Natural killer cell (primary cell): ENCODE data around the gene POTEF. TPM values are rescaled to one million over a fixed set of nuclear protein-coding genes. Genes with fewer than 3 reads are reported as not detected.
A peak's percentile ranks its signal among the peaks of the same experiment; 100 is the strongest.
"Not testable (repeated sequence)": the region's sequence is repeated elsewhere in the genome, so short reads cannot be mapped to it uniquely, and the experiment has no call there.

Experiments used
- ATAC-seq, 3 donors: fragments of 150-1000 bp in 2 of 3; fragments of 200-7000 bp in 1 of 3; cut with Tn5 transposase; 1 replicate in 1 of 3; 2 replicates in 2 of 3; pipeline ENCODE4 v1.10.0; 2021; ENCODE audit warnings: mild to moderate bottlenecking in 2 of 3, moderate library complexity in 2 of 3
- DNase-seq, 2 donors: peaks; one replicate each; pipeline versions ENCODE4 v3.0.0 to v3.0.0-alpha.2; 2013 to 2021; ENCODE audit warnings: mixed read lengths in 1 of 2
- H3K27ac ChIP-seq: one replicate; pipeline ENCODE4 v1.5.1; 2013; ENCODE audit warnings: mild to moderate bottlenecking, low read length
- H3K27me3 ChIP-seq: one replicate; pipeline ENCODE4 v1.6.1; 2013; ENCODE audit warnings: low read length; ENCODE audit not compliant: control insufficient read depth, insufficient read depth
- H3K36me3 ChIP-seq: one replicate; pipeline ENCODE4 v1.6.1; 2013; ENCODE audit warnings: low read length; ENCODE audit not compliant: control insufficient read depth, insufficient read depth
- H3K4me1 ChIP-seq: one replicate; pipeline ENCODE4 v1.6.1; 2013; ENCODE audit warnings: low read length; ENCODE audit not compliant: control insufficient read depth, insufficient read depth
- H3K4me3 ChIP-seq: one replicate; pipeline ENCODE4 v1.5.1; 2013; ENCODE audit warnings: low read length
- H3K9me3 ChIP-seq: one replicate; pipeline ENCODE4 v1.6.1; 2013; ENCODE audit warnings: low read length; ENCODE audit not compliant: control insufficient read depth, insufficient read depth
- H3K27ac Mint-ChIP-seq, 2 donors: one replicate each; pipeline ENCODE4 v1.8.0; 2022; ENCODE audit warnings: mild to moderate bottlenecking in 2 of 2, mixed read lengths in 2 of 2, moderate library complexity in 1 of 2
- H3K27me3 Mint-ChIP-seq, 2 donors: one replicate each; pipeline ENCODE4 v1.8.0; 2022; ENCODE audit warnings: low read depth in 2 of 2, mixed read lengths in 2 of 2
- H3K36me3 Mint-ChIP-seq: one replicate; pipeline ENCODE4 v1.8.0; 2022; ENCODE audit warnings: mixed read lengths
- H3K4me1 Mint-ChIP-seq, 2 donors: one replicate each; pipeline ENCODE4 v1.8.0; 2022; ENCODE audit warnings: mixed read lengths in 2 of 2
- H3K4me3 Mint-ChIP-seq: one replicate; pipeline ENCODE4 v1.8.0; 2022; ENCODE audit warnings: mild to moderate bottlenecking, moderate library complexity, mixed read lengths
- H3K9me3 Mint-ChIP-seq, 2 donors: one replicate each; pipeline ENCODE4 v1.8.0; 2022; ENCODE audit warnings: mixed read lengths in 2 of 2
- CTCF ChIP-seq: fragments of 200-600 bp; IDR thresholded peaks from one replicate; pipeline ENCODE4 v1.8.0; 2022; ENCODE audit warnings: antibody characterized with exemption
- WGBS: methylation state at CpG from one replicate; pipeline ENCODE4 v1.1.7; 2013; ENCODE audit warnings: missing lambda C conversion rate; ENCODE audit not compliant: insufficient coverage; 5-methylcytosine and 5-hydroxymethylcytosine counted together
- intact Hi-C: fragments of 100-400 bp; cut with micrococcal nuclease; formaldehyde crosslinking; loops from one replicate; pipeline ENCODE4 v1.14.2; 2022
- total RNA-seq, 4 donors: library from RNA; stranded (reverse); fragments of 120-200 nt in 1 of 4; gene quantifications; one replicate each; pipeline versions ENCODE4 v1.2.3 to v1.2.4, GENCODE V29; 2013 to 2022

Gene POTEF
- total RNA-seq, 3 donors from 2014 or later (not counting 1 experiment from before 2014, with no cell fraction given): not detected

- Histone ChIP-seq H3K4me1 (peaks cover 21% of the 10 kb centered on the region), H3K27ac (no peak overlapping the region), H3K4me3 (no peak overlapping the region), H3K9me3 (no peaks in the 10 kb centered on the region), H3K27me3 (no peaks in the 10 kb centered on the region), H3K36me3 (peaks cover 22% of the 10 kb centered on the region)
- Mint-ChIP-seq H3K4me3 (no peak overlapping the region), H3K4me1 (peaks cover 10 to 14% of the 10 kb centered on the region in 2 donors), H3K27ac (peak overlapping the region; percentile 36 to 46), H3K27me3 (no peaks in the 10 kb centered on the region), H3K9me3 (no peaks in the 10 kb centered on the region), H3K36me3 (no peaks in the 10 kb centered on the region)
- no peak for DNase-seq
- 96% methylated on average over 8 of the region's 9 CpGs for WGBS
- TF ChIP-seq CTCF: no peak
- intact Hi-C loops: no loop called here
- no peak for ATAC-seq
These were observed 27.6 kb upstream of the POTEF start for GRCh38 chr2:130156624-130157004.

DNA sequence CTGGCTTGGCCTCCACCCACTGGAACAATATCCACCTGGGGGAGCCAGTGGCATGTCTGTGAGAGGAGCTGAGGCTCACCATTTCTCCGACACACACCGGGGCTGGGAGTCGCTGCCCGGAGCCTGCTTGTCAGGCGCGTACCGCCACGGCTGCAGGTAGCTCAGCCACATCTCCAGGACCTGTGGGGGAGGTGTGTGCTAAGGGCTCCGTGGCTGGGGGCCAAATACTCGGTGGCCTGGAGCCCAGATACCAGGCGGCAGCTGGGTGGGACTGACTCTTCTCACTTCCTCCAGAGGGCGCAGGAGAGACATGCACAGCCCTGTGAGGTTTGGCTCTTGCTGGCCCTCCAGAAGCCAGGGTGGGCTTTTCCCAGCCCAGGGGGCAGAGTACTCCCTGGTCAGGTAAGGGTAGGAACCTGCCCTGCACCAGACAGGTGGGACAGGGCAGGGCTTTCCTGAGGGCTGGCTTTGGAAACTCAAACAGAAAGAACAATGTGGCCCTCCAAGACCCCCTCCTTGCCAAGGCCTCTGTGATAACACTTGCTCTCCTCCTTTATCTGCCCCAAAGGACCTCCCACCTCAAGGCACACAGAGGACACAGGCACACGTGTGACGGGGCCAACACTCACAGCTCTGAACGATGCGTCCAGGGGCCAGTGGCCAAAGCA, 27.1 kb upstream of the POTEF start:
- H3K4me3 ChIP-seq, H3K27ac ChIP-seq, H3K27me3 Mint-ChIP-seq, H3K4me3 Mint-ChIP-seq, H3K9me3 Mint-ChIP-seq, H3K9me3 ChIP-seq, H3K27me3 ChIP-seq, ATAC-seq, H3K36me3 Mint-ChIP-seq, intact Hi-C loops: not testable (repeated sequence)
- 90% methylated on average over 16 of the region's 16 CpGs for WGBS
- Mint-ChIP-seq H3K27ac (peak overlapping the region; percentile 46 to 76), H3K4me1 (peaks cover 10 to 14% of the 10 kb centered on the region in 2 donors)
- H3K36me3 ChIP-seq: peaks cover 22% of the 10 kb centered on the region
- peak in 1 of 2 donors; percentile 48 for DNase-seq
- peaks cover 21% of the 10 kb centered on the region for H3K4me1 ChIP-seq

DNA sequence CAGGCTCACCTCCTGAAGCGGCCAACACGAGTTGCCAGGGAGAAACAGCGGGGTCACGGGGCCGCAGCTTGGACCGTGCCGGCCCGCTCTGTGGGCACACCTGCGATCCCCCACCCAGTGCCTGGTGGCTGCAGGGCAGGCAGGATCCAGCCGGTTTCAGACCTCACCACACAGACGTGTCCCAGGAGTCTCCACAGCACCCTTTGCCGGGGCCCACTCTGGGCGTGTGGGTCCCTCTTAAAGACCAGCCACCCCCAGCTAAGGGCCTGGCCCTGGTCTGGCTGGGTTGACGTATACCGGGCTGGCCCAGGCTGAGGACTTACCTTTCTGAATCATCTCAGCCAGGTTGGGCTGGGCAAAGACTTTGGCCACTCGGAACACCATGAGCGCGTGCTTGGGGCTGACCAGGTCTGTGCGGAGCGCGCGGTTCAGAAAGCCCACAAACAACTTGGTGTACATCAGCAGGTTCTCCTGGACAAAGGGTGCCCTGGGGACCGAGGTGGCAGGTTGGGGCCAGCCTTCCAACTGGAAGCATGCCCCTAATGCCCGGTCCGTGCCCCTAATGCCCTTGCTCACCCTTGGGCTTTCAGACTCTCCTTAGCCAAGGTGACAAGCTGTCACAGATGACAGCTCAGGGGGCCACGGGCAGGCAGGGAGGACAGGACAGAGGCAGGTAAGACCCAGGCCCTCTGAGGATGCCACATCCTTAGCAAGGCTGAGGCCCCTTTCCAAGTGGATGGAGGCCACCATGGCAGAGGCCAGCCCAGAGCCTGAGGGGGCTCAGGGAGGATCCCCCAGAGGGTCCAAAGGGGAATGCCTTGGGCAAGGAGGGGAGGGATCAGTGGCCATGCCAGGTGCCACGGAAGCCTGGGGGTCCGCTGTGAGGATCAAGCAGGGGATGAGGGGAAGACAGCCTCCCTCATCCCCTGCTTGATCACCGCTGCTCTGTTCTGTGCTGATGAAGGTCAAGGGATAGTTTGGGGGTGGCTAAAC, 26.0 kb upstream of the POTEF start:
- Histone ChIP-seq H3K36me3 (peaks cover 22% of the 10 kb centered on the region), H3K27me3 (no peaks in the 10 kb centered on the region), H3K9me3 (no peaks in the 10 kb centered on the region), H3K4me1 (peaks cover 21% of the 10 kb centered on the region), H3K27ac (no peak overlapping the region), H3K4me3 (no peak overlapping the region)
- no peak for ATAC-seq
- no peaks in the 10 kb centered on the region for H3K36me3 Mint-ChIP-seq
- no peak for TF ChIP-seq CTCF
- DNase-seq: no peak
- intact Hi-C loops: no loop called here
- H3K27me3 Mint-ChIP-seq: no peaks in the 10 kb centered on the region
- H3K4me1 Mint-ChIP-seq: peaks cover 10 to 14% of the 10 kb centered on the region in 2 donors
- WGBS: 98% methylated on average over 29 of the region's 29 CpGs
- H3K4me3 Mint-ChIP-seq: no peak overlapping the region
- H3K9me3 Mint-ChIP-seq: no peaks in the 10 kb centered on the region
- H3K27ac Mint-ChIP-seq: peak overlapping the region in 1 of 2 donors; percentile 76

GRCh38 chr2:130154423-130154770, 25.4 kb upstream of the POTEF start:
- H3K27me3 ChIP-seq, intact Hi-C loops, H3K27ac Mint-ChIP-seq, H3K4me3 ChIP-seq, H3K9me3 Mint-ChIP-seq, H3K9me3 ChIP-seq, DNase-seq, H3K27me3 Mint-ChIP-seq, H3K36me3 Mint-ChIP-seq, H3K27ac ChIP-seq, H3K4me3 Mint-ChIP-seq, ATAC-seq: not testable (repeated sequence)
- peaks cover 22% of the 10 kb centered on the region for H3K36me3 ChIP-seq
- 96% methylated on average over 8 of the region's 8 CpGs for WGBS
- H3K4me1 ChIP-seq: peaks cover 21% of the 10 kb centered on the region
- peaks cover 10 to 14% of the 10 kb centered on the region in 2 donors for H3K4me1 Mint-ChIP-seq

- 95% methylated on average over 17 of the region's 23 CpGs for WGBS
- H3K27ac Mint-ChIP-seq, H3K27me3 Mint-ChIP-seq, ATAC-seq, H3K27ac ChIP-seq, H3K9me3 Mint-ChIP-seq, DNase-seq, H3K4me3 Mint-ChIP-seq, intact Hi-C loops, H3K36me3 Mint-ChIP-seq, H3K9me3 ChIP-seq, H3K27me3 ChIP-seq, H3K4me3 ChIP-seq: not testable (repeated sequence)
- H3K4me1 Mint-ChIP-seq: peaks cover 10 to 14% of the 10 kb centered on the region in 2 donors
- peaks cover 22% of the 10 kb centered on the region for H3K36me3 ChIP-seq
- H3K4me1 ChIP-seq: peaks cover 18% of the 10 kb centered on the region
These were observed 24.9 kb upstream of the POTEF start for GRCh38 chr2:130153721-130154422.
